ENCODE data around the gene ZNF467.

ZNF467 gene

GRCh38 chr7:149804106-149804505, 30.7 kb upstream of the ZNF467 start:
- H3K9ac ChIP-seq (ENCODE audit: low read length in 2 of 2): no peak overlapping the region
- H3K27me3 ChIP-seq (ENCODE audit: control insufficient read depth in 1 of 2, insufficient read depth in 2 of 2, low read length in 2 of 2): no peaks in the 10 kb centered on the region
- no peaks in the 10 kb centered on the region for H3K36me3 ChIP-seq (ENCODE audit: control insufficient read depth in 2 of 2, insufficient read depth in 2 of 2, low read length in 2 of 2)
- H3K9me3 ChIP-seq (ENCODE audit: control insufficient read depth in 2 of 2, low read length in 2 of 2): no peaks in the 10 kb centered on the region
- H3K27ac ChIP-seq (ENCODE audit: low read length): no peak overlapping the region
- H3K4me3 ChIP-seq (ENCODE audit: low read length in 2 of 2): no peak overlapping the region
- H3K4me1 ChIP-seq (ENCODE audit: control insufficient read depth, insufficient read depth, low read length): no peaks in the 10 kb centered on the region

DNA sequence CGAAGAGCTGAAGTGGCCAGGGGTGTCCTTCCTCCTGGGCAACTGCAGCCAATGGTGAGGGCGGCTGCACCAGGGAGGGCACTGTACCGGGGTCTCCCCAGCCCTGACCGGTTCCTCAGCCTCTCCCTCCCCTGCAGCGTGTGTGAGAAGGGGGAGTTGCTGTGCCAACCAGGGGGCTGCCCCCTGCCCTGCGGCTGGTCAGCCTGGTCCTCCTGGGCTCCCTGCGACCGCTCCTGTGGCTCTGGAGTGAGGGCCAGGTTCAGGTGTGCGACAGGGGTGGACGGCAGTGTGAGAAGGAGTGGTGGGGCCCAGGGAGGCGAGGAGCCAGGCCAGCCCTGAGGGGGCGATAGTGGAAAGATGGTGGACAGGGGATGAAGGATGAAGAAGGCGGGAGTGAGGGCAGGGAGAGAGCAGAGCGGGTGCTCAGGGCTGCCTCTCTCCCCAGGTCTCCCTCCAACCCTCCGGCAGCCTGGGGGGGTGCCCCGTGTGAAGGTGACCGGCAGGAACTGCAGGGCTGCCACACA, 30.2 kb upstream of the ZNF467 start:
- Histone ChIP-seq H3K4me3 (ENCODE audit: low read length in 2 of 2) (no peak overlapping the region), H3K9me3 (ENCODE audit: control insufficient read depth in 2 of 2, low read length in 2 of 2) (no peaks in the 10 kb centered on the region), H3K27ac (ENCODE audit: low read length) (no peak overlapping the region), H3K9ac (ENCODE audit: low read length in 2 of 2) (no peak overlapping the region), H3K27me3 (ENCODE audit: control insufficient read depth in 1 of 2, insufficient read depth in 2 of 2, low read length in 2 of 2) (no peaks in the 10 kb centered on the region), H3K4me1 (ENCODE audit: control insufficient read depth, insufficient read depth, low read length) (no peaks in the 10 kb centered on the region), H3K36me3 (ENCODE audit: control insufficient read depth in 2 of 2, insufficient read depth in 2 of 2, low read length in 2 of 2) (no peaks in the 10 kb centered on the region)

- no peak overlapping the region for H3K27ac ChIP-seq (ENCODE audit: low read length)
- H3K9ac ChIP-seq (ENCODE audit: low read length in 2 of 2): no peak overlapping the region
- no peak overlapping the region for H3K4me3 ChIP-seq (ENCODE audit: low read length in 2 of 2)
- no peaks in the 10 kb centered on the region for H3K36me3 ChIP-seq (ENCODE audit: control insufficient read depth in 2 of 2, insufficient read depth in 2 of 2, low read length in 2 of 2)
- no peaks in the 10 kb centered on the region for H3K27me3 ChIP-seq (ENCODE audit: control insufficient read depth in 1 of 2, insufficient read depth in 2 of 2, low read length in 2 of 2)
- H3K4me1 ChIP-seq (ENCODE audit: control insufficient read depth, insufficient read depth, low read length): no peaks in the 10 kb centered on the region
- no peaks in the 10 kb centered on the region for H3K9me3 ChIP-seq (ENCODE audit: control insufficient read depth in 2 of 2, low read length in 2 of 2)
These were observed 29.6 kb upstream of the ZNF467 start for GRCh38 chr7:149802966-149803365.

GRCh38 chr7:149801816-149802215, 28.4 kb upstream of the ZNF467 start:
- no peaks in the 10 kb centered on the region for H3K36me3 ChIP-seq (ENCODE audit: control insufficient read depth in 2 of 2, insufficient read depth in 2 of 2, low read length in 2 of 2)
- H3K4me1 ChIP-seq (ENCODE audit: control insufficient read depth, insufficient read depth, low read length): no peaks in the 10 kb centered on the region
- no peaks in the 10 kb centered on the region for H3K27me3 ChIP-seq (ENCODE audit: control insufficient read depth in 1 of 2, insufficient read depth in 2 of 2, low read length in 2 of 2)

DNA sequence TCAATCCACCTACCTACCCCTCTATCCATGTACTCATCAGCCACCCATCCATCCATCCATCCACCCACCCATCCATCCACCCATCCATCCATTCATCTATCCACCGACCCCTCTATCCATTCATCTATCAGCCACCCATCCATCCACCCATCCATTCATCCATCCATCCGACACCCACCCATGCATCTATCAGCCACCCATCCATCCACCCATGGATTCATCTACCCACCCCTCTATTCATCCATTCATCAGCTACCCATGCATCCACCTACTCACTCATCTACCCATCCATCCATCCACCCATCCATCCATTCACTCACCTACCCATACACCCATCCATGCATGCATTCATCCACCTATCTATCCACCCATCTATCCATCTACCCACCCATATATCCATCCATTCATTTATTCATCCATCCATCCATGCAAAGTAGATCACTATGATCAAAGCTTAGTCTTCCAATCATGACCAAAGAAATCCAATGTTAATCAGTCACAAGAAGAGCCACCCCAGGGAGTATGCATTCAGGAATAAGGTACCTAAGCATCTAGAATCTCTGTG, 27.7 kb upstream of the ZNF467 start:
- no peaks in the 10 kb centered on the region for H3K4me1 ChIP-seq (ENCODE audit: control insufficient read depth, insufficient read depth, low read length)
- H3K36me3 ChIP-seq (ENCODE audit: control insufficient read depth in 2 of 2, insufficient read depth in 2 of 2, low read length in 2 of 2): no peaks in the 10 kb centered on the region
- no peak overlapping the region for H3K4me3 ChIP-seq (ENCODE audit: low read length in 2 of 2)
- no peak overlapping the region for H3K9ac ChIP-seq (ENCODE audit: low read length in 2 of 2)
- H3K27ac ChIP-seq (ENCODE audit: low read length): no peak overlapping the region
- H3K9me3 ChIP-seq (ENCODE audit: control insufficient read depth in 2 of 2, low read length in 2 of 2): no peaks in the 10 kb centered on the region
- H3K27me3 ChIP-seq (ENCODE audit: control insufficient read depth in 1 of 2, insufficient read depth in 2 of 2, low read length in 2 of 2): no peaks in the 10 kb centered on the region

More at GRCh38 chr7:149801816-149802215, 28.4 kb upstream of the ZNF467 start:
- H3K9ac ChIP-seq (ENCODE audit: low read length in 2 of 2): no peak overlapping the region
- no peaks in the 10 kb centered on the region for H3K9me3 ChIP-seq (ENCODE audit: control insufficient read depth in 2 of 2, low read length in 2 of 2)
- H3K4me3 ChIP-seq (ENCODE audit: low read length in 2 of 2): no peak overlapping the region
- H3K27ac ChIP-seq (ENCODE audit: low read length): no peak overlapping the region

DNA sequence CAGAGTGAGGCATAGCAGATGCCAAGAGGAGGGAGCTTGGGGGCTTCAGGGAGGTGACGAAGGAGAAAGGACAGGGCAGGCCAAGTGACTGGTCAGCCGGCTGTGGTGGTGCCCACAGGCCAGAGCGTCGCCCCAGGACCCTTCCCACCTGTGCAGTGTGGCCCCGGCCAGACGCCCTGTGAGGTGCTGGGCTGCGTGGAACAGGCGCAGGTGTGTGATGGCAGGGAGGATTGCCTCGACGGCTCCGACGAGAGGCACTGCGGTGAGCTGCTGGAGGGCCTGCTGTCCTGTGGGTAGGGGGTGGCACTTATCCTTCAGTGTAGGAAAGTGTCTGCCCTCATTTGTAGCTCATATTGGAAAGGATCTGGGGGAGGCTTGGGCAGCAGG, 26.8 kb upstream of the ZNF467 start:
- no peaks in the 10 kb centered on the region for H3K4me1 ChIP-seq (ENCODE audit: control insufficient read depth, insufficient read depth, low read length)
- H3K9ac ChIP-seq (ENCODE audit: low read length in 2 of 2): no peak overlapping the region
- H3K36me3 ChIP-seq (ENCODE audit: control insufficient read depth in 2 of 2, insufficient read depth in 2 of 2, low read length in 2 of 2): no peaks in the 10 kb centered on the region
- no peak overlapping the region for H3K4me3 ChIP-seq (ENCODE audit: low read length in 2 of 2)
- no peaks in the 10 kb centered on the region for H3K27me3 ChIP-seq (ENCODE audit: control insufficient read depth in 1 of 2, insufficient read depth in 2 of 2, low read length in 2 of 2)
- no peak overlapping the region for H3K27ac ChIP-seq (ENCODE audit: low read length)
- no peaks in the 10 kb centered on the region for H3K9me3 ChIP-seq (ENCODE audit: control insufficient read depth in 2 of 2, low read length in 2 of 2)

- Histone ChIP-seq H3K27ac (ENCODE audit: low read length) (no peak overlapping the region), H3K4me1 (ENCODE audit: control insufficient read depth, insufficient read depth, low read length) (no peaks in the 10 kb centered on the region), H3K4me3 (ENCODE audit: low read length in 2 of 2) (no peak overlapping the region), H3K36me3 (ENCODE audit: control insufficient read depth in 2 of 2, insufficient read depth in 2 of 2, low read length in 2 of 2) (no peaks in the 10 kb centered on the region), H3K27me3 (ENCODE audit: control insufficient read depth in 1 of 2, insufficient read depth in 2 of 2, low read length in 2 of 2) (no peaks in the 10 kb centered on the region), H3K9ac (ENCODE audit: low read length in 2 of 2) (no peak overlapping the region), H3K9me3 (ENCODE audit: control insufficient read depth in 2 of 2, low read length in 2 of 2) (no peaks in the 10 kb centered on the region)
These were observed 26.2 kb upstream of the ZNF467 start for GRCh38 chr7:149799397-149800168.

- Histone ChIP-seq H3K27me3 (ENCODE audit: control insufficient read depth in 1 of 2, insufficient read depth in 2 of 2, low read length in 2 of 2) (no peaks in the 10 kb centered on the region), H3K4me1 (ENCODE audit: control insufficient read depth, insufficient read depth, low read length) (no peaks in the 10 kb centered on the region), H3K27ac (ENCODE audit: low read length) (no peak overlapping the region), H3K36me3 (ENCODE audit: control insufficient read depth in 2 of 2, insufficient read depth in 2 of 2, low read length in 2 of 2) (no peaks in the 10 kb centered on the region), H3K9ac (ENCODE audit: low read length in 2 of 2) (no peak overlapping the region), H3K4me3 (ENCODE audit: low read length in 2 of 2) (no peak overlapping the region), H3K9me3 (ENCODE audit: control insufficient read depth in 2 of 2, low read length in 2 of 2) (no peaks in the 10 kb centered on the region)
These were observed 24.4 kb upstream of the ZNF467 start for GRCh38 chr7:149797771-149798170.

- Histone ChIP-seq H3K36me3 (ENCODE audit: control insufficient read depth in 2 of 2, insufficient read depth in 2 of 2, low read length in 2 of 2) (no peaks in the 10 kb centered on the region), H3K27ac (ENCODE audit: low read length) (no peak overlapping the region), H3K4me3 (ENCODE audit: low read length in 2 of 2) (no peak overlapping the region), H3K4me1 (ENCODE audit: control insufficient read depth, insufficient read depth, low read length) (no peaks in the 10 kb centered on the region), H3K9me3 (ENCODE audit: control insufficient read depth in 2 of 2, low read length in 2 of 2) (no peaks in the 10 kb centered on the region), H3K9ac (ENCODE audit: low read length in 2 of 2) (no peak overlapping the region), H3K27me3 (ENCODE audit: control insufficient read depth in 1 of 2, insufficient read depth in 2 of 2, low read length in 2 of 2) (peaks cover 0 to 2% of the 10 kb centered on the region in 2 donors)
These were observed 23.0 kb upstream of the ZNF467 start for GRCh38 chr7:149796287-149796860.

- peaks cover 3% of the 10 kb centered on the region for H3K4me1 ChIP-seq (ENCODE audit: control insufficient read depth, insufficient read depth, low read length)
- H3K4me3 ChIP-seq (ENCODE audit: low read length in 2 of 2): no peak overlapping the region
- no peak overlapping the region for H3K9ac ChIP-seq (ENCODE audit: low read length in 2 of 2)
- H3K27me3 ChIP-seq (ENCODE audit: control insufficient read depth in 1 of 2, insufficient read depth in 2 of 2, low read length in 2 of 2): peaks cover 7 to 10% of the 10 kb centered on the region in 2 donors
- H3K27ac ChIP-seq (ENCODE audit: low read length): no peak overlapping the region
- H3K36me3 ChIP-seq (ENCODE audit: control insufficient read depth in 2 of 2, insufficient read depth in 2 of 2, low read length in 2 of 2): no peaks in the 10 kb centered on the region
- no peaks in the 10 kb centered on the region for H3K9me3 ChIP-seq (ENCODE audit: control insufficient read depth in 2 of 2, low read length in 2 of 2)
These were observed 21.7 kb upstream of the ZNF467 start for GRCh38 chr7:149795126-149795525.

DNA sequence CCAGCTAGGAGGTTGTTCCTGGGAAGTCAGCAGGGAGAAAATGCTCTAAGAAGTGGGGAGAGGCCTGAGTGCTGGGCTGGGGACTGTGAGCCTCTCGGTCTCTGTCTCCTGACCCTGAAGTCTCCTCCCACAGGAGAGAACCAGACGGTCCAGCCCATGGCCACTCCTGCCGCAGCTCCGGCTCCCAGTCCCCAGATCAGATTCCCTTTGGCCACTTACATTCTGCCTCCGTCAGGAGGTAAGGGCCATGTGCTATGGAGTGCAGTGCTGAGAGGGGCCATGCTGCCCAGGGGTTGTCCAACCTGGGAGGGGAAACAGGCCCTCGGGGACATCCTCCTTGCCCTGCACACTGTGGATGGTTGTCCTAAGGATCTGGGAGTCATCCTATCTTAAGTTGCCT, 21.3 kb upstream of the ZNF467 start:
- peaks cover 11 to 14% of the 10 kb centered on the region in 2 donors for H3K27me3 ChIP-seq (ENCODE audit: control insufficient read depth in 1 of 2, insufficient read depth in 2 of 2, low read length in 2 of 2)
- no peak overlapping the region for H3K9ac ChIP-seq (ENCODE audit: low read length in 2 of 2)
- H3K36me3 ChIP-seq (ENCODE audit: control insufficient read depth in 2 of 2, insufficient read depth in 2 of 2, low read length in 2 of 2): no peaks in the 10 kb centered on the region
- no peak overlapping the region for H3K27ac ChIP-seq (ENCODE audit: low read length)
- no peak overlapping the region for H3K4me3 ChIP-seq (ENCODE audit: low read length in 2 of 2)
- H3K4me1 ChIP-seq (ENCODE audit: control insufficient read depth, insufficient read depth, low read length): peaks cover 8% of the 10 kb centered on the region
- H3K9me3 ChIP-seq (ENCODE audit: control insufficient read depth in 2 of 2, low read length in 2 of 2): no peaks in the 10 kb centered on the region

Measured in stomach smooth muscle (tissue), 2 donors.